Cardiac atrium fibroblast (primary cell): ENCODE results near the gene IPO8. TPM values are rescaled to one million over a fixed set of nuclear protein-coding genes. Genes with fewer than 3 reads are reported as not detected.

Experiments used
- total RNA-seq: library from RNA; depleted of rRNA; stranded (reverse); fragments of >200 nt; gene quantifications from 2 replicates; pipeline ENCODE4 v1.2.3, GENCODE V29; 2015

Gene IPO8
- 13.8 and 15.5 TPM in 2 replicates for total RNA-seq

DNA sequence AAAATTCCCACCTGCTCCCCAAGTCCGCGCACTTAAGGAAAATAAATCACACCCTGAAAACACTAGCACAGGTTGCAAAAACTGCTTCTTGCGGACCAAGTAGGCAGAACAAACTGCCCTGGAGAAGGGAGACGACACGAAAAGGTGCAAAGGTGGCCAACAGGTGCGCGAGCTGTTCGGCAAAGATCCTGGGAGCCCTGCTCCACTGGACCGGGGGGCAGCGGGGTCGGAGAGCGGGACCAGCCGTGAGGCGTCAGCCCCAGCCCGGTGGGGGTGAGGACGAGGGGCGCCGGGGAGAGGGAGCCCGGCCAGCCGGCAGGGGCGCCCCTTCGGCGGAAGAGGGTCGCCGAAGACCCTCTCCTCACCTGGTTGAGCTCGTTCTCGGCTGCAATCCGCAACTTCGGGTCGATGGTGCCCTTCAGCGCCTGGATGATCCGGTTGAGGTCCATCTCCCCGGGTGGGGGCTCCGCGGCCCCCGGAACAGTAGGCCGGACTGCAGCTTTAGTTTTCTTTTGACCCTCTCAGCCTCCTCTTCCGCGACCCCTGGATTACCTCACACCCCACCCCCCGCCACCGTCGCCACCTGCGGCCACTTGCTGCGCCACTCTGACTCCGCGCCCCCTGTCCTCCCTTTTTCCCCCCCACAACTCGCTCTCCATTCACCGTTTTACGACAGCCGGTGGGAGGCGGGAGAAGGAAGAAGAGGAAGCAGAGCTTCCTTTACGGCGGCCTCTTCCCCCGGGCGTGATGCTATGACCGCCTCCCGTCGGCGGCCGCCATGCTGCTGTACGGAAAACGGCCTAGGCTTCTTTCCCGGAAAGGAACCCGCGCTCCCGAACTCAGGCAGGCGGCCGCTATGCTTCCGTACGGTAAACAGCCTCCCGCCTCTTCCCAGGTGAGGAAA lies at the start of gene IPO8:
Gene IPO8, minus strand, starts transcription at position 671 of the 904 bp plus-strand sequence. Its CDS starts 222 bp downstream, at position 449.

Other genes starting within 250 kb of the IPO8 start
- 22.7 and 78.7 TPM in 2 replicates for gene CAPRIN2, start 59.1 kb upstream of the IPO8 start, total RNA-seq
- gene TSPAN11, start 230.9 kb upstream of the IPO8 start, total RNA-seq: not detected in 2 replicates